ENCODE data around the gene BOK. TPM values are rescaled to one million over a fixed set of nuclear protein-coding genes. Genes with fewer than 3 reads are reported as not detected.

Gene BOK
- total and polyA plus RNA-seq, 2 of the 13 experiments (the other 11 are each of a cell fraction or from before 2014, with no cell fraction given) = 35.5 to 39.2 TPM

DNA sequence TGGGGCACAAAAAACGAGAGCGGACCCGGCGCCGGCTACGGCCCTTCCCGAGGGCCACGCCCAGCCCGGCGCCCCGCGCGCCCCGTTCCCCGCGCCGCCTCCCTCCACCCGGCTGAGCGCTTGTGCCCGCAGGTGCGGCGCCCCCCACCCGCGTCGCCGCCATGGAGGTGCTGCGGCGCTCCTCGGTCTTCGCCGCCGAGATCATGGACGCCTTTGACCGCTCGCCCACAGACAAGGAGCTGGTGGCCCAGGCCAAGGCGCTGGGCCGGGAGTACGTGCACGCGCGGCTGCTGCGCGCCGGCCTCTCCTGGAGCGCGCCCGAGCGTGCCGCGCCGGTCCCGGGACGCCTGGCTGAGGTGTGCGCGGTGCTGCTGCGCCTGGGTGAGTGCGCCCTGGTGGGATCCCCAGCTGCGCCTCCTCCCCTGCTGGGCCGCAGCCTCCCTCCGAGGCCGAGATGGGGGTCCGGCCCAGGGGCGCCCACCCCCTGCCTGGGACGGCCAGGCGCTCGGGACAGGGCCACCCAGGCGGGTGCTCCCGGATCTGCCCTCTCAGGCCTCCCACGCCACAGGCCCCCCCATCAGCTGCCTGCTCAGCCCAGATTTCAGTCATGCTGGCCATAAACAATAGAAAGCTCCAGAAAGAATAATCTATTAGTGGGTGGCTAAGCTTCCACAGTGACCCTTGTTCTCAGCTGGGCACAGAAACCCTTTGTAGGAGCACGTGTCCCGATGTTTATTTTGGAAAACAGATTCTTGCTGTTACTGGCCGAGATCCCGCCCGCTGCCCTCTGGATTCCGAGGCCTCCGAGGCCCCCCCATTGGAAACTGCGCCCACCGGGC is 997 bp downstream of the BOK start (continued):
- TF ChIP-seq, protein P1, sequence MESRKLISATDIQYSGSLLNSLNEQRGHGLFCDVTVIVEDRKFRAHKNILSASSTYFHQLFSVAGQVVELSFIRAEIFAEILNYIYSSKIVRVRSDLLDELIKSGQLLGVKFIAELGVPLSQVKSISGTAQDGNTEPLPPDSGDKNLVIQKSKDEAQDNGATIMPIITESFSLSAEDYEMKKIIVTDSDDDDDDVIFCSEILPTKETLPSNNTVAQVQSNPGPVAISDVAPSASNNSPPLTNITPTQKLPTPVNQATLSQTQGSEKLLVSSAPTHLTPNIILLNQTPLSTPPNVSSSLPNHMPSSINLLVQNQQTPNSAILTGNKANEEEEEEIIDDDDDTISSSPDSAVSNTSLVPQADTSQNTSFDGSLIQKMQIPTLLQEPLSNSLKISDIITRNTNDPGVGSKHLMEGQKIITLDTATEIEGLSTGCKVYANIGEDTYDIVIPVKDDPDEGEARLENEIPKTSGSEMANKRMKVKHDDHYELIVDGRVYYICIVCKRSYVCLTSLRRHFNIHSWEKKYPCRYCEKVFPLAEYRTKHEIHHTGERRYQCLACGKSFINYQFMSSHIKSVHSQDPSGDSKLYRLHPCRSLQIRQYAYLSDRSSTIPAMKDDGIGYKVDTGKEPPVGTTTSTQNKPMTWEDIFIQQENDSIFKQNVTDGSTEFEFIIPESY (CRISPR knock-in tag; IDR thresholded peaks at IDR 0.05) = no peak
- TF ChIP-seq, protein P2, sequence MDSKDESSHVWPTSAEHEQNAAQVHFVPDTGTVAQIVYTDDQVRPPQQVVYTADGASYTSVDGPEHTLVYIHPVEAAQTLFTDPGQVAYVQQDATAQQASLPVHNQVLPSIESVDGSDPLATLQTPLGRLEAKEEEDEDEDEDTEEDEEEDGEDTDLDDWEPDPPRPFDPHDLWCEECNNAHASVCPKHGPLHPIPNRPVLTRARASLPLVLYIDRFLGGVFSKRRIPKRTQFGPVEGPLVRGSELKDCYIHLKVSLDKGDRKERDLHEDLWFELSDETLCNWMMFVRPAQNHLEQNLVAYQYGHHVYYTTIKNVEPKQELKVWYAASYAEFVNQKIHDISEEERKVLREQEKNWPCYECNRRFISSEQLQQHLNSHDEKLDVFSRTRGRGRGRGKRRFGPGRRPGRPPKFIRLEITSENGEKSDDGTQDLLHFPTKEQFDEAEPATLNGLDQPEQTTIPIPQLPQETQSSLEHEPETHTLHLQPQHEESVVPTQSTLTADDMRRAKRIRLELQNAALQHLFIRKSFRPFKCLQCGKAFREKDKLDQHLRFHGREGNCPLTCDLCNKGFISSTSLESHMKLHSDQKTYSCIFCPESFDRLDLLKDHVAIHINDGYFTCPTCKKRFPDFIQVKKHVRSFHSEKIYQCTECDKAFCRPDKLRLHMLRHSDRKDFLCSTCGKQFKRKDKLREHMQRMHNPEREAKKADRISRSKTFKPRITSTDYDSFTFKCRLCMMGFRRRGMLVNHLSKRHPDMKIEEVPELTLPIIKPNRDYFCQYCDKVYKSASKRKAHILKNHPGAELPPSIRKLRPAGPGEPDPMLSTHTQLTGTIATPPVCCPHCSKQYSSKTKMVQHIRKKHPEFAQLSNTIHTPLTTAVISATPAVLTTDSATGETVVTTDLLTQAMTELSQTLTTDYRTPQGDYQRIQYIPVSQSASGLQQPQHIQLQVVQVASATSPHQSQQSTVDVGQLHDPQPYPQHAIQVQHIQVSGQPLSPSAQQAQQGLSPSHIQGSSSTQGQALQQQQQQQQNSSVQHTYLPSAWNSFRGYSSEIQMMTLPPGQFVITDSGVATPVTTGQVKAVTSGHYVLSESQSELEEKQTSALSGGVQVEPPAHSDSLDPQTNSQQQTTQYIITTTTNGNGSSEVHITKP (CRISPR knock-in tag; IDR thresholded peaks at IDR 0.05; ENCODE audit: low read depth) = no peak
- TF ChIP-seq ZNF574 (CRISPR knock-in tag; IDR thresholded peaks at IDR 0.05) (no peak), ZFP37 (CRISPR knock-in tag; IDR thresholded peaks at IDR 0.05; ENCODE audit: borderline replicate concordance) (0 out of 2 replicates have a peak, but pooled peaks have one; percentile 30), ZFP82 (CRISPR knock-in tag; IDR thresholded peaks at IDR 0.05; ENCODE audit: borderline replicate concordance) (no peak), ETV6 (CRISPR knock-in tag; conservative IDR thresholded peaks at IDR 0.05) (no peak), HDAC1 (CRISPR knock-in tag; IDR thresholded peaks at IDR 0.05) (peak; percentile 37; the same call in 1 of the 2 replicates), U2AF1 (optimal IDR thresholded peaks at IDR 0.05; ENCODE audit: low read depth, low read length) (no peak), TCF12 (IDR thresholded peaks at IDR 0.05) (no peak), TCF12 (CRISPR knock-in tag; IDR thresholded peaks at IDR 0.05) (peak; percentile 84), ZNF562 (CRISPR knock-in tag; IDR thresholded peaks at IDR 0.05; ENCODE audit: borderline replicate concordance) (no peak), AGO2 (optimal IDR thresholded peaks at IDR 0.05; ENCODE audit: low read depth, low read length) (peak; percentile 86)
- TF ChIP-seq, protein P3, sequence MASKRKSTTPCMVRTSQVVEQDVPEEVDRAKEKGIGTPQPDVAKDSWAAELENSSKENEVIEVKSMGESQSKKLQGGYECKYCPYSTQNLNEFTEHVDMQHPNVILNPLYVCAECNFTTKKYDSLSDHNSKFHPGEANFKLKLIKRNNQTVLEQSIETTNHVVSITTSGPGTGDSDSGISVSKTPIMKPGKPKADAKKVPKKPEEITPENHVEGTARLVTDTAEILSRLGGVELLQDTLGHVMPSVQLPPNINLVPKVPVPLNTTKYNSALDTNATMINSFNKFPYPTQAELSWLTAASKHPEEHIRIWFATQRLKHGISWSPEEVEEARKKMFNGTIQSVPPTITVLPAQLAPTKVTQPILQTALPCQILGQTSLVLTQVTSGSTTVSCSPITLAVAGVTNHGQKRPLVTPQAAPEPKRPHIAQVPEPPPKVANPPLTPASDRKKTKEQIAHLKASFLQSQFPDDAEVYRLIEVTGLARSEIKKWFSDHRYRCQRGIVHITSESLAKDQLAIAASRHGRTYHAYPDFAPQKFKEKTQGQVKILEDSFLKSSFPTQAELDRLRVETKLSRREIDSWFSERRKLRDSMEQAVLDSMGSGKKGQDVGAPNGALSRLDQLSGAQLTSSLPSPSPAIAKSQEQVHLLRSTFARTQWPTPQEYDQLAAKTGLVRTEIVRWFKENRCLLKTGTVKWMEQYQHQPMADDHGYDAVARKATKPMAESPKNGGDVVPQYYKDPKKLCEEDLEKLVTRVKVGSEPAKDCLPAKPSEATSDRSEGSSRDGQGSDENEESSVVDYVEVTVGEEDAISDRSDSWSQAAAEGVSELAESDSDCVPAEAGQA (IDR thresholded peaks at IDR 0.05; ENCODE audit: low read depth) = no peak
- TF ChIP-seq, protein P3 (CRISPR knock-in tag; IDR thresholded peaks at IDR 0.05; ENCODE audit: borderline replicate concordance) = peak; percentile 65; the same call in 1 of the 2 replicates
